K562 (cell line): ENCODE data around the gene PDIA5. TPM values are rescaled to one million over a fixed set of nuclear protein-coding genes. Genes with fewer than 3 reads are reported as not detected.

Source experiments
- ATAC-seq: fragments of 200-7000 bp; cut with Tn5 transposase; 3 replicates; pipeline ENCODE4 v1.9.1; 2020; ENCODE audit warnings: moderate library complexity
- BruUV-seq: library from RNA; stranded (reverse); fragments of 400-500 nt; replicated peaks from 2 replicates; lab custom pipeline; 2021; lab: Mats Ljungman, UMichigan
- CTCF ChIA-PET: fragments of 300-600 bp; formaldehyde crosslinking; extraction: SDS; loops from one replicate; lab custom pipeline; 2021; ENCODE audit warnings: low intra/inter-chr PET ratio; lab: Yijun Ruan, JAX
- POLR2A ChIA-PET: fragments of 300-600, 350-650 bp; sonication (Branson Sonifier 250); formaldehyde crosslinking; extraction: SDS; loops from one replicate; lab custom pipeline; 2021; ENCODE audit warnings: antibody characterized with exemption, inconsistent platforms; lab: Yijun Ruan, JAX
- DNase-seq, 4 experiments: peaks; one replicate each; pipeline versions ENCODE4 v3.0.0 to v3.0.0-alpha.2; 2011 to 2018; ENCODE audit warnings: low spot score in 3 of 4, mixed read lengths in 3 of 4; ENCODE audit errors: extremely low read depth in 1 of 4
- FAIRE-seq: peaks from 2 replicates; lab custom pipeline; 2011; peaks lifted over from hg19 to GRCh38; lab: Jason Lieb, UNC
- H2AFZ ChIP-seq: 2 replicates; pipeline ENCODE4 v1.6.0; 2011; ENCODE audit warnings: low read depth, low read length, control low read depth, inconsistent platforms
- H3K27ac ChIP-seq: fragments of 200-600 bp; 3 replicates; pipeline ENCODE4 v1.8.0; 2011; ENCODE audit warnings: low read depth, mild to moderate bottlenecking, control low read depth, inconsistent platforms, low read length, moderate library complexity, mixed read lengths; ENCODE audit errors: extremely low read depth
- H3K27me3 ChIP-seq, 2 experiments: fragments of 300-600 bp in 1 of 2; 2 replicates in 1 of 2; 3 replicates in 1 of 2; pipeline versions ENCODE4 v1.6.0 to v1.8.0; 2011; ENCODE audit warnings: inconsistent platforms in 2 of 2, low read length in 2 of 2, mild to moderate bottlenecking in 1 of 2, mixed read lengths in 1 of 2, moderate library complexity in 1 of 2; ENCODE audit not compliant: control insufficient read depth in 2 of 2, insufficient read depth in 2 of 2
- H3K36me3 ChIP-seq: fragments of 300-600 bp; 3 replicates; pipeline ENCODE4 v1.8.0; 2011; ENCODE audit warnings: mild to moderate bottlenecking, low read length, inconsistent platforms; ENCODE audit not compliant: control insufficient read depth, insufficient read depth
- H3K4me1 ChIP-seq, 2 experiments: fragments of 200-600 bp in 1 of 2; replicated peaks in 1 of 2; 2 replicates in 1 of 2; 3 replicates in 1 of 2; pipeline versions ENCODE4 v1.5.1 to v1.8.0; 2011; ENCODE audit warnings: inconsistent platforms in 2 of 2, low read length in 2 of 2, mild to moderate bottlenecking in 1 of 2, mixed read lengths in 1 of 2, moderate library complexity in 1 of 2; ENCODE audit not compliant: control insufficient read depth in 2 of 2, insufficient read depth in 2 of 2
- H3K4me2 ChIP-seq: 2 replicates; pipeline ENCODE4 v1.6.1; 2011; ENCODE audit warnings: low read length, control low read depth, inconsistent platforms, mixed read lengths; ENCODE audit not compliant: insufficient read depth
- H3K4me3 ChIP-seq: fragments of 200-600 bp; sonication (generic), shearing (Covaris generic); 2 replicates; pipeline ENCODE4 v1.5.1; 2016; ENCODE audit warnings: control low read depth, inconsistent platforms
- H3K79me2 ChIP-seq: fragments of 200-600 bp; 3 replicates; pipeline ENCODE4 v1.8.0; 2011; ENCODE audit warnings: low read length, inconsistent platforms; ENCODE audit not compliant: control insufficient read depth, insufficient read depth
- H3K9ac ChIP-seq, 2 experiments: 2 replicates each; pipeline versions ENCODE4 v1.6.0 to v1.6.1; 2011; ENCODE audit warnings: low read depth in 2 of 2, low read length in 2 of 2, control low read depth in 1 of 2, inconsistent platforms in 1 of 2, mild to moderate bottlenecking in 1 of 2, mixed read lengths in 1 of 2; ENCODE audit not compliant: insufficient read depth in 1 of 2
- H3K9me1 ChIP-seq: one replicate; pipeline ENCODE4 v1.6.0; 2011; ENCODE audit warnings: inconsistent platforms, mild to moderate bottlenecking, low read length, moderate library complexity; ENCODE audit not compliant: control insufficient read depth, insufficient read depth
- H3K9me3 ChIP-seq: replicated peaks from 2 replicates; pipeline ENCODE4 v1.5.1; 2011; ENCODE audit warnings: low read depth, low read length, inconsistent platforms; ENCODE audit not compliant: control insufficient read depth, insufficient read depth
- H4K20me1 ChIP-seq: replicated peaks from 2 replicates; pipeline ENCODE4 v1.6.1; 2011; ENCODE audit warnings: low read length, inconsistent platforms, mixed read lengths; ENCODE audit not compliant: control insufficient read depth, insufficient read depth
- MGA ChIP-seq: fragments of 450-650 bp; IDR thresholded peaks from 2 replicates; pipeline ENCODE4 v1.6.1; 2016; ENCODE audit warnings: mild to moderate bottlenecking, moderate library complexity
- NR2C2 ChIP-seq, 2 experiments: fragments of 200-800 bp in 1 of 2; sonication (Bioruptor generic) in 1 of 2; sonication (generic) in 1 of 2; formaldehyde crosslinking in 1 of 2; IDR thresholded peaks; 2 replicates each; pipeline versions ENCODE4 v1.6.1 to v1.8.0; 2016 to 2022; ENCODE audit warnings: mild to moderate bottlenecking in 1 of 2, missing compliant biosample characterization in 1 of 2, missing genetic modification characterization in 1 of 2, missing genetic modification reagents in 1 of 2
- PCBP1 ChIP-seq: fragments of 200-400 bp; formaldehyde crosslinking; IDR thresholded peaks from 2 replicates; pipeline ENCODE4 v1.6.1; 2018; ENCODE audit warnings: mild to moderate bottlenecking, low read depth, low read length; ENCODE audit not compliant: poor library complexity, severe bottlenecking
- POLR2G ChIP-seq: fragments of 200-400 bp; formaldehyde crosslinking; IDR thresholded peaks from 2 replicates; pipeline ENCODE4 v1.6.1; 2017; ENCODE audit warnings: low read depth, mild to moderate bottlenecking, antibody characterized with exemption, low read length, moderate library complexity
- TEAD1 ChIP-seq, 2 experiments: fragments of 450-650 bp in 1 of 2; sonication (generic) in 1 of 2; formaldehyde crosslinking; IDR thresholded peaks; 2 replicates each; pipeline versions ENCODE4 v1.4.0 to v1.8.0; 2020 to 2022; ENCODE audit warnings: mild to moderate bottlenecking in 2 of 2, missing genetic modification reagents in 1 of 2
- ZFX ChIP-seq: sonication (generic); formaldehyde crosslinking; IDR thresholded peaks from 2 replicates; pipeline ENCODE4 v1.8.0; 2022; ENCODE audit warnings: mild to moderate bottlenecking, missing genetic modification reagents, moderate library complexity
- ZNF695 ChIP-seq: fragments of 450-650 bp; formaldehyde crosslinking; IDR thresholded peaks from 2 replicates; pipeline ENCODE4 v1.4.0; 2020; ENCODE audit warnings: mild to moderate bottlenecking, moderate library complexity
- WGBS: fragments of 100-300 bp; shearing (Covaris generic); methylation state at CpG from one replicate; pipeline ENCODE4 v1.1.6; 2016; ENCODE audit warnings: low coverage, mixed read lengths; ENCODE audit not compliant: insufficient coverage; ENCODE audit errors: missing lambda C conversion rate; 5-methylcytosine and 5-hydroxymethylcytosine counted together
- in situ Hi-C: fragments of 300-500 bp; cut with MboI; formaldehyde crosslinking; loops from 4 replicates; pipeline ENCODE4 v1.15.0; 2018; ENCODE audit warnings: inconsistent platforms, mixed read lengths
- intact Hi-C: fragments of 100-400 bp; cut with micrococcal nuclease; formaldehyde crosslinking; loops from 2 replicates; pipeline ENCODE4 v1.14.2; 2022
- polyA plus RNA-seq, 8 experiments: library from polyadenylated mRNA; depleted of rRNA in 4 of 8; stranded (reverse) in 5 of 8; unstranded in 3 of 8; fragments of >200 nt; fragmentation: Nextera tagmentation in 2 of 8; fragmentation: Illumina TruSeq in 1 of 8; extraction: Ambion mirVana in 2 of 8; extraction: Trizol in 1 of 8; gene quantifications; 2 replicates each; pipeline versions ENCODE4 v1.2.1 to v1.2.3, GENCODE V29; 2011 to 2014; ENCODE audit warnings: inconsistent platforms in 1 of 8, missing spikeins in 1 of 8
- total RNA-seq, 7 experiments: library from RNA; depleted of rRNA in 6 of 7; stranded (reverse); fragments of >200 nt in 6 of 7; fragmentation: Illumina TruSeq in 2 of 7; extraction: Trizol in 2 of 7; gene quantifications; 2 replicates each; pipeline versions ENCODE4 v1.2.1 to v1.2.3, GENCODE V29; 2011 to 2021; ENCODE audit warnings: low replicate concordance in 1 of 7

The PDIA5 gene
- total and polyA plus RNA-seq, 9 of the 15 experiments (the other 6 are each of a cell fraction or from before 2014, with no cell fraction given): 3.4 to 31.8 (median 19.6) TPM

- no peak for TF ChIP-seq ZNF695 (CRISPR knock-in tag)
- no peak for TF ChIP-seq MGA
- no peak for TF ChIP-seq TEAD1 (CRISPR knock-in tag; IDR thresholded peaks at IDR 0.05)
- TF ChIP-seq ZFX (CRISPR knock-in tag): no peak
- peak; percentile 54; the same call in 1 of the 2 replicates for TF ChIP-seq POLR2G
- no peak for TF ChIP-seq PCBP1
- no peak for TF ChIP-seq NR2C2 (CRISPR knock-in tag; IDR thresholded peaks at IDR 0.05)
- TF ChIP-seq NR2C2 (tag; IDR thresholded peaks at IDR 0.05): no peak
- ChIA-PET CTCF (no interaction called here), POLR2A (no interaction called here)
- H3K9me3 ChIP-seq: no peaks in the 10 kb centered on the region
- H3K4me3 ChIP-seq: no peak overlapping the region
- 82% methylated on average over 3 of the region's 15 CpGs for WGBS
- H3K27me3 ChIP-seq: no peaks in the 10 kb centered on the region
- no peak overlapping the region for H3K27ac ChIP-seq
- FAIRE-seq (no peak), ATAC-seq (no peak), DNase-seq (no peak)
- peaks cover 63% of the 10 kb centered on the region; the same call in 2 of the 3 replicates for H3K36me3 ChIP-seq
- no peak overlapping the region for H3K9ac ChIP-seq
- no peak overlapping the region for H3K4me2 ChIP-seq
- BruUV-seq: no TSS peak
- in situ Hi-C loops (no loop called here), intact Hi-C loops (no loop called here)
- H4K20me1 ChIP-seq: no peaks in the 10 kb centered on the region
- H3K9me1 ChIP-seq: no peaks in the 10 kb centered on the region
- no peaks in the 10 kb centered on the region for H3K79me2 ChIP-seq
- no peak overlapping the region for H2AFZ ChIP-seq
- no peaks in the 10 kb centered on the region for H3K4me1 ChIP-seq
Measured at GRCh38 chr3:123156276-123156995, 89.6 kb downstream of the PDIA5 start.
